ENCODE measurements around the gene WDR18. TPM values are rescaled to one million over a fixed set of nuclear protein-coding genes. Genes with fewer than 3 reads are reported as not detected.

WDR18 gene
- total and polyA plus RNA-seq, 4 donors, result 36.6 to 60.2 (median 45.7) TPM

GRCh38 chr19:988081-988480 is 3.9 kb downstream of the WDR18 start:
- ATAC-seq (ENCODE audit: insufficient read depth, low FRiP score) (no peak), DNase-seq (no peak)
- peaks cover 0 to 40% (median 9%) of the 10 kb centered on the region in 4 donors for H3K36me3 ChIP-seq (ENCODE audit: control insufficient read depth in 4 of 4, insufficient read depth in 4 of 4, low read length in 4 of 4)
- TF ChIP-seq, protein P1, sequence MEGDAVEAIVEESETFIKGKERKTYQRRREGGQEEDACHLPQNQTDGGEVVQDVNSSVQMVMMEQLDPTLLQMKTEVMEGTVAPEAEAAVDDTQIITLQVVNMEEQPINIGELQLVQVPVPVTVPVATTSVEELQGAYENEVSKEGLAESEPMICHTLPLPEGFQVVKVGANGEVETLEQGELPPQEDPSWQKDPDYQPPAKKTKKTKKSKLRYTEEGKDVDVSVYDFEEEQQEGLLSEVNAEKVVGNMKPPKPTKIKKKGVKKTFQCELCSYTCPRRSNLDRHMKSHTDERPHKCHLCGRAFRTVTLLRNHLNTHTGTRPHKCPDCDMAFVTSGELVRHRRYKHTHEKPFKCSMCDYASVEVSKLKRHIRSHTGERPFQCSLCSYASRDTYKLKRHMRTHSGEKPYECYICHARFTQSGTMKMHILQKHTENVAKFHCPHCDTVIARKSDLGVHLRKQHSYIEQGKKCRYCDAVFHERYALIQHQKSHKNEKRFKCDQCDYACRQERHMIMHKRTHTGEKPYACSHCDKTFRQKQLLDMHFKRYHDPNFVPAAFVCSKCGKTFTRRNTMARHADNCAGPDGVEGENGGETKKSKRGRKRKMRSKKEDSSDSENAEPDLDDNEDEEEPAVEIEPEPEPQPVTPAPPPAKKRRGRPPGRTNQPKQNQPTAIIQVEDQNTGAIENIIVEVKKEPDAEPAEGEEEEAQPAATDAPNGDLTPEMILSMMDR (IDR thresholded peaks at IDR 0.05; ENCODE audit: control extremely low read depth, extremely low read depth), result no peak
- H3K4me3 ChIP-seq, result no peak overlapping the region
- H3K27ac ChIP-seq (ENCODE audit: low read depth in 1 of 2, low read length in 1 of 2), result no peak overlapping the region
- 76 to 83% methylated on average over 14 of the region's 14 CpGs for WGBS, 2 donors
- H3K4me1 ChIP-seq (ENCODE audit: control insufficient read depth in 5 of 5, insufficient read depth in 5 of 5, low read length in 5 of 5), result peaks cover 0 to 10% (median 2%) of the 10 kb centered on the region in 5 donors
- H3K9ac ChIP-seq (ENCODE audit: insufficient read depth in 1 of 2, low read length in 2 of 2), result no peak overlapping the region
- no peaks in the 10 kb centered on the region for H3K27me3 ChIP-seq (ENCODE audit: control insufficient read depth in 3 of 3, insufficient read depth in 3 of 3, low read length in 2 of 3)
- no peaks in the 10 kb centered on the region for H3K9me3 ChIP-seq (ENCODE audit: control insufficient read depth in 4 of 4, insufficient read depth in 3 of 4, low read length in 3 of 4)

DNA sequence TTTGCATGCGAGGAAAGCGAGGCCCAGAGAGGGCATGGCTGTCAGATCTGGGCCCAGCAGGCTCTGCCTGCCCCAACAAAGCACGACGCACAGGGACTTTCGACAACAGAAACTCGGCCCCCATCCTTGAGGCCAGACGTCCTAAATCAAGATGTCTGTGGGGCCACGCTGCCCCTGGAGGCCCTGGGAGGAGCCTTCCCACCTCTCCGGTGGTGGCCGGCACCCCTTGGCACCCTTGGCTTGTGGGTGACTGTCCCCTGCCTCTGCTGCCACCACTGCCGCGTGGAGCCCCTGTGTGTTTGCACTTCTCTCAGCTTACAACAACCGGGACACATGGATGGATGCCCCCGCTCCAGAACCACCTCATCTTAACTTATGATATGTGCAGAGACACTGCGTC is 4.4 kb downstream of the WDR18 start:
- no peak for DNase-seq
- H3K36me3 ChIP-seq (ENCODE audit: control insufficient read depth in 4 of 4, insufficient read depth in 4 of 4, low read length in 4 of 4), result peaks cover 0 to 40% (median 9%) of the 10 kb centered on the region in 4 donors
- H3K27me3 ChIP-seq (ENCODE audit: control insufficient read depth in 3 of 3, insufficient read depth in 3 of 3, low read length in 2 of 3), result no peaks in the 10 kb centered on the region

GRCh38 chr19:989381-990081 is 5.4 kb downstream of the WDR18 start:
- ATAC-seq (ENCODE audit: insufficient read depth, low FRiP score) (no peak), DNase-seq (no peak)
- H3K27me3 ChIP-seq (ENCODE audit: control insufficient read depth in 3 of 3, insufficient read depth in 3 of 3, low read length in 2 of 3), result no peaks in the 10 kb centered on the region

More for the DNA sequence above, 4.4 kb downstream of the WDR18 start:
- TF ChIP-seq, protein P1 (IDR thresholded peaks at IDR 0.05; ENCODE audit: control extremely low read depth, extremely low read depth), result no peak
- Histone ChIP-seq H3K9me3 (ENCODE audit: control insufficient read depth in 4 of 4, insufficient read depth in 3 of 4, low read length in 3 of 4) (no peaks in the 10 kb centered on the region), H3K9ac (ENCODE audit: insufficient read depth in 1 of 2, low read length in 2 of 2) (no peak overlapping the region), H3K4me3 (no peak overlapping the region), H3K27ac (ENCODE audit: low read depth in 1 of 2, low read length in 1 of 2) (no peak overlapping the region), H3K4me1 (ENCODE audit: control insufficient read depth in 5 of 5, insufficient read depth in 5 of 5, low read length in 5 of 5) (peaks cover 0 to 10% (median 2%) of the 10 kb centered on the region in 5 donors)
- 87 to 94% methylated on average over 15 of the region's 15 CpGs for WGBS, 2 donors
- no peak for ATAC-seq (ENCODE audit: insufficient read depth, low FRiP score)

More at GRCh38 chr19:989381-990081, 5.4 kb downstream of the WDR18 start:
- WGBS, 2 donors, result 89% methylated on average over 24 to 25 of the region's 25 CpGs
- H3K27ac ChIP-seq (ENCODE audit: low read depth in 1 of 2, low read length in 1 of 2), result no peak overlapping the region
- peaks cover 0 to 5% (median 0%) of the 10 kb centered on the region in 5 donors for H3K4me1 ChIP-seq (ENCODE audit: control insufficient read depth in 5 of 5, insufficient read depth in 5 of 5, low read length in 5 of 5)
- no peak overlapping the region for H3K9ac ChIP-seq (ENCODE audit: insufficient read depth in 1 of 2, low read length in 2 of 2)
- TF ChIP-seq, protein P1 (IDR thresholded peaks at IDR 0.05; ENCODE audit: control extremely low read depth, extremely low read depth), result no peak
- H3K9me3 ChIP-seq (ENCODE audit: control insufficient read depth in 4 of 4, insufficient read depth in 3 of 4, low read length in 3 of 4), result no peaks in the 10 kb centered on the region
- peaks cover 0 to 49% (median 9%) of the 10 kb centered on the region in 4 donors for H3K36me3 ChIP-seq (ENCODE audit: control insufficient read depth in 4 of 4, insufficient read depth in 4 of 4, low read length in 4 of 4)
- H3K4me3 ChIP-seq, result no peak overlapping the region

Data from lung (tissue), 12 donors.